GF-D8 (cell line): Measurements from ENCODE around the gene NSFL1C.
A peak's percentile ranks its signal among the peaks of the same experiment; 100 is the strongest.
"Not testable (repeated sequence)": the region's sequence is repeated elsewhere in the genome, so short reads cannot be mapped to it uniquely, and the experiment has no call there.

Source experiments
- DNase-seq: peaks from one replicate; lab custom pipeline; 2025; lab: John Stamatoyannopoulos, UW

Gene NSFL1C

DNA sequence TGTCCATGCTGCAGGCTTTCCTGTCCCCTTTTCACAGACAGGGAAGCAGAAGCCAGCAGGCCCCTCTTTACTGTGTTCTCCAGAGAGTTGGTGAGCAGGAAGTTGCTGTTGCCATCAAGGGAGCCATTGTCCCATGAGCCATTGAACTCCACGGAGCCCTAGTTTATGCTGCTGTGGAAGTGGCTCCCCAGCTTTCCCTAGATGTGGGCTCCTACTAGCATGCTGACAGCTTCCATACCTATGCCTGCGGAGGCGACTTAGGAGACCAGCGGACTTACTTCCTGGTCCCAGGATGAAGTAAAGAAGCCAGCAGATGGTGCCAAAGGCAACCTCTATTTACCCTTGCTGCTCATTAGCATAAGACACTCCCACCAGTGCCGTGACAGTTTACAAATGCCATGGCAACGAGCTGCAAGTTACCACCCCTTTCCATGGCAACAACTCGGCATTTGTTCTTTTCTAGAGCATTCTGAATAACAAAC, 43.0 kb downstream of the NSFL1C start:
- no peak for DNase-seq

DNA sequence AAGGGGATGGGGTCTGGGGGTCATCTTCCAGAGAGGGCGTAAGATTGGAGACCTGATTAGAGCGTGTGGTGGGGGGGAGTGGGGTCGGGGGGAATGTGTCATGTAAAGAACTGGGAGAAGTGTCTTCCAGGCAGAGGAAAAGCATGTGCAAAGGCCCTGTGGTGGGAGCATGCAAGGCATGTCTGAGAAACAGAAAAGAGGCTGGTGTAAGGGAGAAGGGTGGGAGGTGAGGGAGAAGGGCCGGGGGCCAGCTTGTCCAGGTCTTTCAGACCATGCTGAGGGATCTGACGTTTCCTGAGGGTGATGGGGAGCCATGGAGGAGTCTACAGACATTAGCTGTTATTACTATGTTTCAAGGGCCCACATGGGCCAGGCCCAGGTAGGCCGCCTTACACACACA, 43.4 kb downstream of the NSFL1C start:
- DNase-seq, result no peak

DNA sequence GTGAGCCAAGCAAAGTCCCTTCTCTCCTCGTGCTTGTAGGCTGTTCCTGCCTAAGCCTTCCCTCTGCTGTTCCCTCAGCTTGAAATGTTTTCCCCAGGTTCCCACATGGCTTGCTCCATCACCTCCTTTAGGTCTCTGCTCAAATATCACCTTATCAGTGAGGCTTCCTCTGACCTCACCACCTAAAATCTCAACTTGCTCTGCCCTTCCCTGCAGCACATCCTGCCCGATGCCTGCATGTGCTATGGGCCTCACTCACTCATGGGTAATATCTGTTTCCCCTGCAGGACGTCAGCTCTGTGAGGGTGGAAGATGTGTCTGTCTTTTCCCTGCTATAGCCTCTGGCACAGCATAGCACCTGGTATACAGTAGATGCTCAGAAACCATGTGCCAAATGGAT, 43.9 kb downstream of the NSFL1C start:
- DNase-seq, result no peak

- no peak for DNase-seq
Observed at GRCh38 chr20:1420066-1420465, 46.6 kb downstream of the NSFL1C start.

- DNase-seq, result no peak
Observed at GRCh38 chr20:1418350-1418749, 48.3 kb downstream of the NSFL1C start.

DNA sequence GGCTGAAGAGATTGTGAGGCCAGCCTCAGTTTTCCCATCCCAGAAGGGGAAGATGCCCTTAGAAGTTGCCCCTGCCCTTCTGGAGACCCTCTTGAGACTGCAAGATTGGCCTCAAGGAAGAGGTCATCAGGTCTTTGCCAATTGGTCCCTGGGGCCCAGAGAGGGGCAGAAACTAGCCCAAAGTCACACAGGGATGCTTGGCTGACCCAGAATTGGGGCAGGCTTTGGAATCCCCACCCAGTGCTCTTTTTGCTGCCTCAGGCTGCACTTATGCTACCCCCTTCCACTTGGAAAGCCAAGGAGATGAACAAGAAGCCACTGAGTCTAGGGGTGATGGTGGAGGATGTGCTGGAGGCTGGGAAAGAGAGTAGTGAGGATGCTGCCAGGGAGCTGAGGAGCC, 48.9 kb downstream of the NSFL1C start:
- DNase-seq, result no peak

DNA sequence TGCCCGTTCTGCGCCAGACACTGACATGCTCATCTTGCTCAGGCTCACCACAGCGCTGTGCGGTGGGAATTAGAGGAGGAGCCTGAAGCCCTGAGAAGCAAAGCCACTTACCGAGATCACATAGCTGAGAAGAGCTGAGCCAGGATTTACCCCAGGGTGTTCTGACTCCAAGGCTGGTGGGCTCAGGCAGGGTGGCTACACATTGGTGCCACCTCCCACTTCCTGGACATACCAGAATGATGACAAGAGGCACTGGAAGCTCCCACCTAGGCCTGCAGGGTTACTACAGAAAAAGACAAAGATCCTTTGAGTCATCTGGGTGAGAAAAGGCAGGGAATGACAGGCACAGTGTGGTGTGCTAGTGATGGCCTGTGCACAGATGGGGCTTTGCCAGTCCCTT, 49.4 kb downstream of the NSFL1C start:
- DNase-seq, result no peak

GRCh38 chr20:1415667-1416468, 50.8 kb downstream of the NSFL1C start:
- DNase-seq, result no peak

DNA sequence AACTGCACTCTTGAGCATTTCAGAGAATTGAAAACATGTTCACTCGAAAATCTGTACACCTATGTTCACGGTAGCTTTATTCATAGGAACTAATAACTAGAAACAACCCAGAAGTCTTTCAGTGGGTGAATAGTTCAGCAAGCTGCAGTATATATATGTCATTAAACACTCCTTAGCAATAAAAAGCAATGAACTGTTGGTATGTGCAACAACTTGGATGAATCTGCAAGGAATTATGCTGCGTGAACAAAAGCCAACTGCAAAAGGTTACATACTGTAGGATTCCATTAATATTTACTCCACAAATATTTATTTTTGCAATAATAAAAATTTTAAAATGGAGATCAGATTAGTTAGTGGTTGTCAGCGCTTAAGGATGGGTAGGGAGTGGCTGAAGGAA, 51.7 kb downstream of the NSFL1C start:
- DNase-seq, result no peak

GRCh38 chr20:1405801-1406200, 60.8 kb downstream of the NSFL1C start:
- no peak for DNase-seq

GRCh38 chr20:1403624-1404023, 63.0 kb downstream of the NSFL1C start:
- DNase-seq, result no peak

GRCh38 chr20:1402149-1402548, 64.5 kb downstream of the NSFL1C start:
- no peak for DNase-seq

DNA sequence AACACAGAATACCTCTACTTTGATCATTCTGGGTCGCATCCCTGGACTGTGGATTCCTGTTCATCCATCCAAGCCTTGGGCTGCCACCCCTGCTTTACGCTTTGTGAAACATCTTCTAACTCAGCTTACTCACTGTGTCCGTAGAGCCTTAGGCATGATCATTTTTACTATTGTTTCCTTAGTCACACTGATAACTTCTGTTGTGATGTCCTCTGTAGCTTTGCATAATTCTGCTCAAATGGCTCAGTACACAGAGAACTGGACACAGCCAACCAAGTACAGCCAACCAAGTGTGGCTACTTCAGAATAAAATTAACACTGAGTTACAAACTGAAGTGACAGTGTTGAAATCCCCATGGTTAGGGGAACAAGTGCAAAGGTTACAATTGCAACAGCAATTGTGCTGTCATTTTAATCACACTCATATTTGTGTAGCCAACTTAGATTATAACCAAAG, 65.2 kb downstream of the NSFL1C start:
- DNase-seq, result no peak

DNA sequence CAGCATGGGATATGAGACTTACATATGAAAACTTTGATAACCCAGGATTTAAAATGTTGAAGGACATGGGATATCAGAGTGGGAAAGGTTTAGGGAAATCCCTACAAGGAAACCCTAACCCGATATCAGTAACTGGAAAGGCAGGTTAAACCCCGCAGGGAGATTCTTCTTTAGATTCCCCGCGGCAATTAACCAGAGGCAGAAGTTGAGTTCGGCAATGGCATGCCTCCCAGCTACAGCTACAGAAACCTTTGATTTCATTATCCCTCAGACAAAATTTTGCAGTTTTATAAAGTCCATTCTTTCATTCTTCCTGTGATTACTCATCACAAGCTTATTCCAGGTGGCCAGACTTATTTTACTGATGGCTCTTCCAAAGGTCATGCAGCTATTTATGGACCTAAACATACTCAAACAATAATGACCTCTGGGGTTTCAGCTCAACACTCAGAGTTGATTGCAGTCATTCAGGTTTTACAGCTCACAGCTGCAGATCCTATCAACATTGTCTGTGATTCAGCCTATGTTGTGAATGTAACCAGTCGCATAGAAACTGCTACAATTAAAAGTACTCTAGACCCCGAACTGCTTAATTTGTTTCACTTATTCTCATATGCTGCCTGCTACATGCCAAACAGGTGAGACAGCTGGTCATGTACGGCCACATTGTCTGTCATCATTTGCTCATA, 66.8 kb downstream of the NSFL1C start:
- DNase-seq, result not testable (repeated sequence)

- DNase-seq, result not testable (repeated sequence)
Observed at GRCh38 chr20:1398185-1398584, 68.5 kb downstream of the NSFL1C start.

GRCh38 chr20:1397710-1398109, 68.9 kb downstream of the NSFL1C start:
- no peak for DNase-seq

DNA sequence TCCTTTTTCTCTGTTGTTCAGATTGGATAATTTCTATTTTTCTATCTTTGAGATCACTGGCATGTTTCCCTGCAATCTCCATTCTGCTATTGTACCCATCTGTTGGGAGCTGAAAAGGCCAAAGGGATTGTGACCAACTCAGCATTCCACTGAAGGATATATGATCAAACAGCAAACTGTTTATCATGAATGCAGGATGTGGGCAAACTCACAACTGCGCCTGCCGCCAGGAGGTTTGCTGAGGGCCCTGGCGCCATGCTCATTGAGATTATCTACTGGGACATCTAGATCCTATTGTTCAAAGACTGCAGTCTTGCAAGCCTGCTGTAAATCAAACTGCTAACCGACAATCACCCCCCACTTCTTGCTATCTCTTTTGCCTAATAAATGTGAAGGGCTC, 69.9 kb downstream of the NSFL1C start:
- no peak for DNase-seq

DNA sequence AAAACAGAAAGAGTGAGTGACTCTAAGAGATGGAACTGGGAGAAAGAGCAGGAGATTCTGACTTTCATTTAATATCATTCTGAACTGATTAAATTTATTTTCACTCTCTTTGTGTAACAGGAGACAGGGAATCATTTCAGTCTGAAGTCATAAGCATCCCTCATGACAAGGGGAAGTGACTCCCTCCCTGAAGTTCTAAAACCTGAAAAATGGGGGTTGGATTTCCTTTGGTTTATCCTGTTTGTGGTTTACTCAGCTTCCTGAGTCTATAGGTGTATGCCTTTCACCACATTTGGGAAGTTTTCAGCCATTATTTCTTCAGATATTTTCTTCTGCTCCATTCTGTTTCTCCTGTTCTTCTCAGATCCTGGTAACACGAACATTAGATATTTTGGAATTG, 70.4 kb downstream of the NSFL1C start:
- DNase-seq, result no peak

DNA sequence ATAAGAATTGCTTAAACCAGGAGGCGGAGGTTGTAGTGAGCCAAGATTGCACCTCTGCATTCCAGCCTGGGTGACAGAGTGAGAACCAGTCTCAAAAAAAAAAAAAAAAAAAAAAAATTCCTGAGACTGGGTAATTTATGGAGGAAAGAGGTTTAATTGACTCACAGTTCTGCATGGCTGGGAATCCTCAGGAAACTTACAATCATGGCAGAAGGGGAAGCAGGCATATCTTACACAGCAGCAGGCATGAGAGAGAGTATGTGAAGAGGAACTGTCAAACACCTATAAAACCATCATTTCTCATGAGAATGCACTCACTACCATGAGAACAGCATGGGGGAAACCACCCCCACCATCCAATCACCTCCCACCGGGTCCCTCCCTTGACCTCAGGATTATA, 72.0 kb downstream of the NSFL1C start:
- peak; percentile 31 for DNase-seq

DNA sequence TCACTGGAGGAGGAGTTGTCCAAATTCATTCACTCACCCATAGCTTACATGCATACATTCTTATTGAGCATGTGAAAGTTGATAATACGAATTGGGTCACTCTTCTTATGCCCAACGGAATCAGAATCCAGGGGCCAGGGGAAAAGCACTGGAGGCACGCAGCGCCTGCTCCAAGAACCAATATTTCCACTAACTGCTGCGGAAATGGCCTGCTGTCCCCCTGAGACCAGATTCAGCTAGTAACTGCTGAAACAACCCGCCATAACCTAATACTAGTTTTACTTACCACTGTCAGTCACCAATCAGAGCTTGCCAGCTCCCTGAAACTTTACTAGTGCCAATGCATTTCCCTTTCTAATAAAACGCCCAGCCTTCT, 73.2 kb downstream of the NSFL1C start:
- no peak for DNase-seq

DNA sequence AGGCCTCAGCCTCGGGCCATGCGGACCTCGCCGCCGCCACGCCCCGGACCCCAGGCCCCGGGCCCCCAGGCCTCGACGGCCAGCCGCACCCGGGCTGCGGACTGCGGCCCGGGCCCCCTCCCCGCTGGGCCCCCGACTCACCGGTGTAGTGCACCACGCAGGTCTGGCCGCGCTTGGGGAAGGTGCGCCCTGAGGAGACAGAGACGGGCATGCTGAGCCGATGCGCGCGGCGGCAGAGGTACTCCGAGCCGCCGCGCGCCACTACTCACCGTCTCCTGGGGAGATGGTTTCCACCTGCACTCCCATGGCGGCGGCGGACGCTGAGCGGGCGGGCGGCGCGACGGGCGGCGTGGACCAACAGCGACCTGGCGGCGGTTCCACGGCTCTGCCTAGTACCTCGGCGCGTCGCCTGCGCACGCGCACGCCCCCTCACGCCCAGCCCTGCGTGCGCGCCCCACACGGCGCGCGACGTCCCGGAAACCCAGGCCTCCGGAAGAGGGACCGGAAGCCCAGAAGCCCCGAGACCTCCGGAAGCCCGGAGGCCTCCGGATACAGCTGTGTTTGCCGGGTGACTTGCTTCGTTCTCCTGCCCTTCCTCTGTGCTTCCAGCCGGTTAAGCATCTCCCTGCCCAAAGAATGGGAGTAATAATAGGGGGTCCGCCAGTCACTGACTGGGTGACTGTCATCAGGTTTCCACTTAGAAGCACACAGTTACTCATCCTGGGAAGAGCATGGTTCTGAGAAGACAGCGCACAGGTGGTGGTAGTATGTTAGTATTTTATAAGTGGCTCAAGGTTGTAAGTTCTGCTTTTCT, 73.7 kb downstream of the NSFL1C start, which contains the start of gene FKBP1A:
FKBP1A (minus strand) TSS at position 362 of the 814 bp plus-strand sequence; CDS start at position 306, 56 bp downstream.
- DNase-seq, result peak; percentile 83

DNA sequence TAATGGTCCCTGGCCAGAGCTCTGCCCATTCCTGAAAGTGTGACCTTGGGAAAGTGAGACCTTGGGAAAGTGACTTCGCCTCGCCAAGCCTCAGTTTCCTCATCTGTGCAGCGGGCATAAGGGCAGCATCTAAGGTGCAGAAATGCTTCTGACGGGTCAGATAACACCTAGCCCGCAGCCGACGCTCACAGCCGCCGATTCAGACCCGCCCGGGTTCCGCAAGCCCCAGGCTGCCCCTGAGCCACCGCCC, 74.3 kb downstream of the NSFL1C start:
- no peak for DNase-seq
